HCT116 (cell line): ENCODE results near the gene GHRHR. TPM values are rescaled to one million over a fixed set of nuclear protein-coding genes. Genes with fewer than 3 reads are reported as not detected.

Experiments used
- ATAC-seq: fragments of 200-7000 bp; cut with Tn5 transposase; 2 replicates; pipeline ENCODE4 v1.9.1; 2020; ENCODE audit warnings: mild to moderate bottlenecking, moderate library complexity
- BruUV-seq: library from RNA; stranded (reverse); fragments of 400-500 nt; replicated peaks from 2 replicates; lab custom pipeline; 2021; lab: Mats Ljungman, UMichigan
- CTCF ChIA-PET: fragments of 300-600 bp; sonication (Branson Sonifier 250); formaldehyde crosslinking; loops from one replicate; lab custom pipeline; 2021; ENCODE audit warnings: antibody characterized with exemption; lab: Charles Lee
- POLR2A ChIA-PET: fragments of 300-600, 350-600 bp; sonication (Branson Sonifier 250); formaldehyde crosslinking; loops from one replicate; lab custom pipeline; 2021; ENCODE audit warnings: antibody characterized with exemption; lab: Charles Lee
- RAD21 ChIA-PET, 2 experiments: fragments of 300-600 bp; sonication (Branson Sonifier 250); formaldehyde crosslinking; loops; one replicate each; lab custom pipeline; 2023; ENCODE audit warnings: low total read pairs in 2 of 2; ENCODE audit not compliant: uncharacterized antibody in 2 of 2, unreplicated experiment in 2 of 2, low non-redundant PET in 1 of 2; lab: Charles Lee
- DNase-seq: peaks from one replicate; pipeline ENCODE4 v3.0.0-alpha.2; 2010; ENCODE audit warnings: low read depth, low spot score
- H2AFZ ChIP-seq: fragments of 200-600 bp; shearing (Covaris generic), sonication (generic); 2 replicates; pipeline ENCODE4 v1.6.1; 2017; ENCODE audit warnings: low read depth, mixed run types, mixed read lengths, antibody characterized with exemption, low read length; ENCODE audit not compliant: poor library complexity, severe bottlenecking
- H3K27ac ChIP-seq: 2 replicates; pipeline ENCODE4 v1.5.1; 2012; ENCODE audit warnings: low read depth, low read length
- H3K27me3 ChIP-seq: fragments of 200-600 bp; sonication (generic); 2 replicates; pipeline ENCODE4 v1.6.1; 2016; ENCODE audit warnings: mixed run types, low read length, mixed read lengths; ENCODE audit not compliant: insufficient read depth
- H3K36me3 ChIP-seq, 2 experiments: fragments of 200-500 bp in 1 of 2; fragments of 200-600 bp in 1 of 2; sonication (Bioruptor generic) in 1 of 2; sonication (generic) in 1 of 2; 2 replicates each; pipeline versions ENCODE4 v1.5.1 to v1.6.1; 2014 to 2016; ENCODE audit warnings: low read length in 2 of 2, inconsistent platforms in 1 of 2, mixed read lengths in 1 of 2, mixed run types in 1 of 2; ENCODE audit not compliant: insufficient read depth in 2 of 2, control insufficient read depth in 1 of 2
- H3K4me1 ChIP-seq, 2 experiments: fragments of 200-600 bp in 1 of 2; sonication (generic) in 1 of 2; 2 replicates each; pipeline versions ENCODE4 v1.5.1 to v1.6.1; 2012 to 2017; ENCODE audit warnings: low read length in 2 of 2, inconsistent platforms in 1 of 2, mild to moderate bottlenecking in 1 of 2, mixed read lengths in 1 of 2, mixed run types in 1 of 2, moderate library complexity in 1 of 2; ENCODE audit not compliant: insufficient read depth in 2 of 2, control insufficient read depth in 1 of 2
- H3K4me2 ChIP-seq: fragments of 200-600 bp; sonication (generic); 2 replicates; pipeline ENCODE4 v1.6.1; 2017; ENCODE audit warnings: mixed run types, low read length, mixed read lengths
- H3K4me3 ChIP-seq, 2 experiments: fragments of 200-600 bp in 1 of 2; sonication (generic) in 1 of 2; replicated peaks in 1 of 2; 2 replicates each; pipeline ENCODE4 v1.5.1; 2011 to 2016; ENCODE audit warnings: low read length in 2 of 2, control low read depth in 1 of 2, low read depth in 1 of 2, mild to moderate bottlenecking in 1 of 2, mixed read lengths in 1 of 2, mixed run types in 1 of 2
- H3K79me2 ChIP-seq: fragments of 200-600 bp; sonication (generic); 2 replicates; pipeline ENCODE4 v1.6.1; 2017; ENCODE audit warnings: mild to moderate bottlenecking, mixed run types, low read length, moderate library complexity, mixed read lengths; ENCODE audit not compliant: insufficient read depth
- H3K9ac ChIP-seq: fragments of 200-600 bp; sonication (generic); 2 replicates; pipeline ENCODE4 v1.6.1; 2016; ENCODE audit warnings: low read length, mixed read lengths
- H3K9me2 ChIP-seq: fragments of 200-600 bp; sonication (generic), shearing (Covaris generic); 2 replicates; pipeline ENCODE4 v1.6.1; 2017; ENCODE audit warnings: mixed run types, mild to moderate bottlenecking, moderate library complexity; ENCODE audit not compliant: insufficient read depth
- H3K9me3 ChIP-seq, 2 experiments: fragments of 200-500 bp in 1 of 2; fragments of 200-600 bp in 1 of 2; sonication (Bioruptor generic) in 1 of 2; sonication (generic) in 1 of 2; 2 replicates each; pipeline ENCODE4 v1.6.1; 2014 to 2017; ENCODE audit warnings: low read length in 2 of 2, mixed read lengths in 2 of 2, inconsistent platforms in 1 of 2, low read depth in 1 of 2, mild to moderate bottlenecking in 1 of 2, mixed run types in 1 of 2, moderate library complexity in 1 of 2; ENCODE audit not compliant: control insufficient read depth in 1 of 2, insufficient read depth in 1 of 2
- H4K20me1 ChIP-seq: fragments of 200-600 bp; sonication (generic), shearing (Covaris generic); 2 replicates; pipeline ENCODE4 v1.6.1; 2017; ENCODE audit warnings: mixed run types, mild to moderate bottlenecking, moderate library complexity; ENCODE audit not compliant: insufficient read depth
- CBX3 ChIP-seq: IDR thresholded peaks from 2 replicates; pipeline ENCODE4 v1.6.1; 2012; ENCODE audit warnings: low read depth
- EZH2 ChIP-seq: fragments of 200-600 bp; sonication (generic); IDR thresholded peaks from 2 replicates; pipeline ENCODE4 v1.6.1; 2017; ENCODE audit warnings: antibody characterized with exemption, mixed run types
- SIN3A ChIP-seq: IDR thresholded peaks from 2 replicates; pipeline ENCODE4 v1.6.1; 2012; ENCODE audit warnings: low read depth
- SRF ChIP-seq: IDR thresholded peaks from 2 replicates; pipeline ENCODE4 v1.6.1; 2012; ENCODE audit warnings: low read depth
- YY1 ChIP-seq: IDR thresholded peaks from 2 replicates; pipeline ENCODE4 v1.6.1; 2011; ENCODE audit warnings: low read length, low read depth, moderate library complexity, mild to moderate bottlenecking; ENCODE audit not compliant: insufficient replicate concordance; ENCODE audit errors: extremely low read depth
- intact Hi-C: fragments of 100-400 bp; cut with micrococcal nuclease; formaldehyde crosslinking; loops from 2 replicates; pipeline ENCODE4 v1.10.0; 2022
- total RNA-seq: library from RNA; stranded (reverse); gene quantifications from one replicate; pipeline ENCODE4 v1.2.1, GENCODE V29; 2021; ENCODE audit not compliant: unreplicated experiment

The GHRHR gene
- total RNA-seq, 1 experiment from 2014 or later = not detected

DNA sequence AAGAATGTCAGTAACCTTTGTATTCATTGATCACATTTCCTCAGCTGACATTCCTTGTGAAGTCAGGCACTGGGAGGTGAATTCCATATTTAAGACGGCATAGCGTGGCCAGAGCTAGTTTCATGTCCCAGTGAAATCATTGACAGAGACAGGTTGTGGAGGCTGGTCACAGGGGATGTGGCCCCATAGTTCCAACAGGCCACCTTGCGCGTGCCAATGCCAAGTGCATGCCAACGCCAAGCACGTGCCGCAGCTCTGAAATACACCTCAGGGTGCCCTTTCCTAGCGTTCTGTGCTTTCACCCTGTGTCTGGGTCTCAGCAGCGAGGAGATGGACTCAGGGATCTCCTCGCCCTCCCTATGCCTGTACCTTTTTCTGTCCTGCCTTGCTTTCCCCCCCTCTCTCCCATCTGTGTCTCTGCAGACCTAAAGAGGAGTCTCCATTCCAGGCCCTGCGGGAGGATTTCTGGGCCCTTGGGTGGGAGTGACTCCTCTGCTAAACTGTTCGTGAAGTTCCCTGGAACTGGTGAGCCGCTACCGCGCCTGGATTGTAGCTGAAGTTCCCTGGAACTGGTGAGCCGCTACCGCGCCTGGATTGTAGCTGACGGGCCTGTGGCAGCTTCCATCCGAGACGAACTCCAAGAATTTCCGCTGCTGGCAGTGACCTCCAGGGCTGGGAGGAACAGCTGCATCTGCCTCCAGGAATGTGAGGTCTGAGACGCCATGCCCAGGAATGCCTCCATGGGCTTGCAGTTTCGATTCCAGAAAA is 32.4 kb upstream of the GHRHR start:
- H3K27ac ChIP-seq = no peak overlapping the region
- no TSS peak for BruUV-seq
- H2AFZ ChIP-seq = no peak overlapping the region
- H3K79me2 ChIP-seq = no peaks in the 10 kb centered on the region
- no peaks in the 10 kb centered on the region for H3K9me2 ChIP-seq
- H3K4me3 ChIP-seq = no peak overlapping the region
- H3K9me3 ChIP-seq = no peaks in the 10 kb centered on the region; a peak in 1 of 4 replicates
- TF ChIP-seq CBX3 (no peak), EZH2 (no peak)
- no peak for ATAC-seq
- CTCF ChIA-PET = interaction anchor here (2.7 kb wide), 1 partner anchor 8 kb away, joined by 20 read pairs; no protein-coding TSS in a partner anchor
- RAD21 ChIA-PET = no interaction called here
- intact Hi-C loops = no loop called here
- no peak overlapping the region for H3K9ac ChIP-seq
- no peak overlapping the region for H3K4me2 ChIP-seq
- no peaks in the 10 kb centered on the region for H4K20me1 ChIP-seq
- no peak for DNase-seq
- POLR2A ChIA-PET = no interaction called here
- H3K27me3 ChIP-seq = no peaks in the 10 kb centered on the region
- H3K36me3 ChIP-seq = no peaks in the 10 kb centered on the region
- H3K4me1 ChIP-seq = no peaks in the 10 kb centered on the region

DNA sequence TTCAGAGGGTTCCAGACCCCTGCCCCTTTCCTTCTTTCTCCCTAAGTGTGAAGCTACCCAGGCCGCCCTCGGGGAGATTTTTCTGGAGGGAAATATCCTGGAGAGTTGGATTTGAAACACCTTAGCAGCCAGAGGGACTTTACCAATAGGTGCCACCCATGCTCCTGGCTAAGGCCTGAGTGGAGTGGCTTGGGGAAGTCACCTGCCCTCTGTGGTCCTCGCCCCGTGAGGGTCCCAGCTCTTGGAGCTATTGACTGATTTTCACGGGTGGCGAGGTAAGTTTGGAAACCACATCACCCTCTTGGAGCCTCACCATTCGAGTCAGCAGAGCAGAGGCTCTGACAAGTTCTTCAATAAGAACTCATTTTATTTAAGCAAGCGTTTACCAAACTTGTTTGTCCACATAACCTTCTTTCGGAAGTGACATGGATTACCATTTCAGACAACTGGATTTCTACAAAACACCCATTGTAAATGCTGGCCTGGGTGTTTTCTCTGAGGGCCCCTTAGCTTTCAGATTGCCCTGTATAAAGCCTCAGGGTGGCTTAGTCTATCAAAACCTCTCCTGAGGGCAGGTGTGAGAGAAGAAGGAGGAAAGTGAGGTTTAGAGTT is 31.7 kb upstream of the GHRHR start:
- no peak overlapping the region for H3K27ac ChIP-seq
- no peaks in the 10 kb centered on the region for H4K20me1 ChIP-seq
- no peaks in the 10 kb centered on the region for H3K9me2 ChIP-seq
- intact Hi-C loops = no loop called here
- no peaks in the 10 kb centered on the region; a peak in 1 of 4 replicates for H3K9me3 ChIP-seq
- POLR2A ChIA-PET = no interaction called here
- RAD21 ChIA-PET = no interaction called here
- no peaks in the 10 kb centered on the region; a peak in 1 of 4 replicates for H3K4me1 ChIP-seq
- H3K4me2 ChIP-seq = no peak overlapping the region
- no peak overlapping the region for H3K9ac ChIP-seq
- no peak overlapping the region for H3K4me3 ChIP-seq
- DNase-seq (no peak), ATAC-seq (no peak)
- no peak overlapping the region for H2AFZ ChIP-seq
- H3K36me3 ChIP-seq = no peaks in the 10 kb centered on the region
- no peaks in the 10 kb centered on the region for H3K27me3 ChIP-seq
- no TSS peak for BruUV-seq
- TF ChIP-seq SIN3A = no peak
- TF ChIP-seq SRF = no peak
- TF ChIP-seq YY1 = no peak
- no peaks in the 10 kb centered on the region for H3K79me2 ChIP-seq
- CTCF ChIA-PET = no interaction called here
